Neural progenitor cell (in vitro differentiated cells): ENCODE measurements around the gene IGFBP7.

Experiments
- EZH2 ChIP-seq: fragments of 200-600 bp; sonication (generic); IDR thresholded peaks from 2 replicates; pipeline ENCODE4 v1.6.1; 2017; ENCODE audit warnings: antibody characterized with exemption, mild to moderate bottlenecking, moderate library complexity
- TF ChIP-seq, protein P1 (sequence below): fragments of 200-600 bp; sonication (generic); IDR thresholded peaks from 2 replicates; pipeline ENCODE4 v1.5.1; 2017; ENCODE audit warnings: antibody characterized with exemption, mild to moderate bottlenecking

DNA sequence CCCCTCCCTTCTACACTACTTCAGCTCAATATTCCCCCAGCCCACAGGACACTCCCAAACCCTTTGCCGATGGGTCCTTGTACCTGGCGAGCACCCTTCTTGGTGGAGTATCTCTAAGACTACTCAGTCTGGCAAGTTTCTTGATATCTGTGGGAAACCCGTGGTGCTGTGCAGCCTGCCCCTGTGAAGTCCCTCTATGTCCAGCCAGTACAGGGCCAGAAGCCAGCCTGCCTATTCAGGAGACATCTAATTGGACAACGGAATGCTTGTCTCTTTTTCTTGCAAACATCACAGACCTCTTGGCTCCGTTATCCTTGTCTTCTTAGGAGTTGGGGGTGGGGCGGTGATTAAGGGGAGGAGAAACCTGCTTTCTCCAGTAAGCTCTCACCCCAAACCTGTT lies 3.7 kb upstream of the IGFBP7 start:
- TF ChIP-seq, protein P1, sequence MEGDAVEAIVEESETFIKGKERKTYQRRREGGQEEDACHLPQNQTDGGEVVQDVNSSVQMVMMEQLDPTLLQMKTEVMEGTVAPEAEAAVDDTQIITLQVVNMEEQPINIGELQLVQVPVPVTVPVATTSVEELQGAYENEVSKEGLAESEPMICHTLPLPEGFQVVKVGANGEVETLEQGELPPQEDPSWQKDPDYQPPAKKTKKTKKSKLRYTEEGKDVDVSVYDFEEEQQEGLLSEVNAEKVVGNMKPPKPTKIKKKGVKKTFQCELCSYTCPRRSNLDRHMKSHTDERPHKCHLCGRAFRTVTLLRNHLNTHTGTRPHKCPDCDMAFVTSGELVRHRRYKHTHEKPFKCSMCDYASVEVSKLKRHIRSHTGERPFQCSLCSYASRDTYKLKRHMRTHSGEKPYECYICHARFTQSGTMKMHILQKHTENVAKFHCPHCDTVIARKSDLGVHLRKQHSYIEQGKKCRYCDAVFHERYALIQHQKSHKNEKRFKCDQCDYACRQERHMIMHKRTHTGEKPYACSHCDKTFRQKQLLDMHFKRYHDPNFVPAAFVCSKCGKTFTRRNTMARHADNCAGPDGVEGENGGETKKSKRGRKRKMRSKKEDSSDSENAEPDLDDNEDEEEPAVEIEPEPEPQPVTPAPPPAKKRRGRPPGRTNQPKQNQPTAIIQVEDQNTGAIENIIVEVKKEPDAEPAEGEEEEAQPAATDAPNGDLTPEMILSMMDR, result no peak
- TF ChIP-seq EZH2, result no peak
